BJ (cell line): ENCODE measurements around the gene GPR62. TPM values are rescaled to one million over a fixed set of nuclear protein-coding genes. Genes with fewer than 3 reads are reported as not detected.

Source experiments
- CTCF ChIA-PET: fragments of 350-600 bp; formaldehyde crosslinking; extraction: SDS; loops from one replicate; lab custom pipeline; 2021; ENCODE audit warnings: antibody characterized with exemption, inconsistent platforms; lab: Yijun Ruan, JAX
- POLR2A ChIA-PET: fragments of 300-600 bp; sonication (Branson Sonifier 250); formaldehyde crosslinking; extraction: SDS; loops from one replicate; lab custom pipeline; 2021; ENCODE audit warnings: antibody characterized with exemption; lab: Charles Lee
- DNase-seq: peaks from one replicate; pipeline ENCODE4 v3.0.0-alpha.2; 2011; ENCODE audit warnings: low read depth
- H3K27me3 ChIP-seq: 2 replicates; pipeline ENCODE4 v1.6.0; 2011; ENCODE audit warnings: low read length; ENCODE audit not compliant: control insufficient read depth, insufficient read depth
- H3K36me3 ChIP-seq: 2 replicates; pipeline ENCODE4 v1.5.1; 2011; ENCODE audit warnings: low read length; ENCODE audit not compliant: control insufficient read depth, insufficient read depth
- H3K4me3 ChIP-seq: 2 replicates; pipeline ENCODE4 v1.5.1; 2011; ENCODE audit warnings: low read depth, mild to moderate bottlenecking, control low read depth, low read length
- polyA plus RNA-seq: library from polyadenylated mRNA; depleted of rRNA; stranded (reverse); fragments of >200 nt; gene quantifications from 2 replicates; pipeline ENCODE4 v1.2.3, GENCODE V29; 2011
- TF ChIP-seq, protein P1 (sequence below): IDR thresholded peaks from 2 replicates; pipeline ENCODE4 v1.5.1; 2011; ENCODE audit warnings: low read depth, mild to moderate bottlenecking, control low read depth, inconsistent platforms, low read length, moderate library complexity; ENCODE audit not compliant: insufficient read depth

GPR62 gene
- polyA plus RNA-seq, 1 experiment = not detected

DNA sequence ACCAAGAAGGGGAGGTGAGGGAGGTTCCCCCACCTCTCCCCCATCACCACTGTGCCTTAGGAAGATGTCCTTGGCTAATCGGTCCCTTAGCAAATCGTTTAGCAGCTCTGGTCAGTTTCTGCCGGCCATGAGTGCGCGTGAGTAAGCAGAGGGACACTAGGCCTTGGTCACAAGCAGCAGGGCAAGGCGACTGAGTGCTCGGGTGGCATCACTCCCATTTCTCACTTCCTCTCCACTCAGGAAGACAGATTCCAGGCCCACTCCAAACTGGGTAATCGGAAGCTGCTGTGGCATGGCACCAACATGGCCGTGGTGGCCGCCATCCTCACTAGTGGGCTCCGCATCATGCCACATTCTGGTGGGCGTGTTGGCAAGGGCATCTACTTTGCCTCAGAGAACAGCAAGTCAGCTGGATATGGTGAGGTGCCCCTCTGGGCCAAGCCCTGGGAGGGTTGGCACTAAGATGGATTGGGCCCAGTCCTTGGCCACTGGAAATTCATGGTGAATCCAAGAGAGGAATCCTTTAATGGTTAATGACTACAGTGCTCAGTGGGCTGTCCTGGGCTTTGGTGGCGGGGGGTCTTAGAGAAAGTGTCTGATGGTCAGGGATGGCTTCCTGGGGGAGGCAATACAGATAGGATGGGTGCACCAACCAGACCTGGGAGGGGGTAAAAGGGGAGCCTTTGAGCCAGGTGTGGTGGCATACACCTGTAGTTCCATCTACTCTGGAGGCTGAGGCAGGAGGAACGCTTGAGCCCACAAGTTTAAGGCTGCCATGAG, 9.1 kb upstream of the GPR62 start:
- Histone ChIP-seq H3K27me3 (no peaks in the 10 kb centered on the region), H3K4me3 (no peak overlapping the region), H3K36me3 (peaks cover 7% of the 10 kb centered on the region; the same call in 1 of the 2 replicates)
- TF ChIP-seq, protein P1, sequence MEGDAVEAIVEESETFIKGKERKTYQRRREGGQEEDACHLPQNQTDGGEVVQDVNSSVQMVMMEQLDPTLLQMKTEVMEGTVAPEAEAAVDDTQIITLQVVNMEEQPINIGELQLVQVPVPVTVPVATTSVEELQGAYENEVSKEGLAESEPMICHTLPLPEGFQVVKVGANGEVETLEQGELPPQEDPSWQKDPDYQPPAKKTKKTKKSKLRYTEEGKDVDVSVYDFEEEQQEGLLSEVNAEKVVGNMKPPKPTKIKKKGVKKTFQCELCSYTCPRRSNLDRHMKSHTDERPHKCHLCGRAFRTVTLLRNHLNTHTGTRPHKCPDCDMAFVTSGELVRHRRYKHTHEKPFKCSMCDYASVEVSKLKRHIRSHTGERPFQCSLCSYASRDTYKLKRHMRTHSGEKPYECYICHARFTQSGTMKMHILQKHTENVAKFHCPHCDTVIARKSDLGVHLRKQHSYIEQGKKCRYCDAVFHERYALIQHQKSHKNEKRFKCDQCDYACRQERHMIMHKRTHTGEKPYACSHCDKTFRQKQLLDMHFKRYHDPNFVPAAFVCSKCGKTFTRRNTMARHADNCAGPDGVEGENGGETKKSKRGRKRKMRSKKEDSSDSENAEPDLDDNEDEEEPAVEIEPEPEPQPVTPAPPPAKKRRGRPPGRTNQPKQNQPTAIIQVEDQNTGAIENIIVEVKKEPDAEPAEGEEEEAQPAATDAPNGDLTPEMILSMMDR = no peak
- DNase-seq = no peak
- CTCF ChIA-PET = interaction anchor here (0.7 to 5.2 kb wide), 5 partner anchors 7 to 50 kb away, joined by 3 to 42 read pairs (median 6); partner anchors contain the start of genes ABHD14A, ABHD14B and GPR62
- POLR2A ChIA-PET = interaction anchor here (0.5 kb wide), 1 partner anchor 332 kb away, joined by 4 read pairs; no protein-coding TSS in a partner anchor

DNA sequence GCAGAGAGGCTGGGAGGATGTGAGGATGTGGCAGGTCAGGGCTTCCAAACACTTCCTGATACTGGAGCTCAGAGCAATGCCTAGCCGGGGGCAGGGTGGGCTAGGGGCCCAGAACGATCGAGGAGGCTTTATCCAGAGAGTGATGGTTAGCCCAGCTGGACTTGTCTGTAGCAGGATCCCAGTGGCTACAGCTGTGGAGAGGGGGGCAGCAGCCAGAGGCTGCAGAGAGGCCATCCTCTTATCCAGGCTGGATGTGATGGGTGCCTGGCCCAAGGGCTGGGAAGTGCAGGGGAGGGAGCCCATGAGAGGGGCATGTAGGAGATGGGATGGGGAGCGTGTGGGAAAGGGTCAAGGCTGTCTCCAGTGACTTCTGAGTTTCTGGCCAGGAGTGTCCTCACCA, 8.4 kb upstream of the GPR62 start:
- H3K4me3 ChIP-seq = no peak overlapping the region
- DNase-seq = no peak
- no peaks in the 10 kb centered on the region for H3K27me3 ChIP-seq
- TF ChIP-seq, protein P1 = no peak
- POLR2A ChIA-PET = interaction anchor here (0.5 kb wide), 1 partner anchor 331 kb away, joined by 4 read pairs; no protein-coding TSS in a partner anchor
- H3K36me3 ChIP-seq = peaks cover 7% of the 10 kb centered on the region; the same call in 1 of the 2 replicates
- CTCF ChIA-PET = interaction anchor here (0.7 to 4.2 kb wide), 3 partner anchors 27 to 49 kb away, joined by 3 to 32 read pairs (median 4); partner anchors contain the start of genes ABHD14A and ABHD14B

GRCh38 chr3:51947215-51947900, 7.8 kb upstream of the GPR62 start:
- POLR2A ChIA-PET = no interaction called here
- CTCF ChIA-PET = interaction anchor here (4.2 kb wide), 1 partner anchor 27 kb away, joined by 32 read pairs; the partner anchor contains the start of genes ABHD14A and ABHD14B

GRCh38 chr3:51948016-51948580, 7.1 kb upstream of the GPR62 start:
- H3K4me3 ChIP-seq = no peak overlapping the region
- peaks cover 7% of the 10 kb centered on the region; the same call in 1 of the 2 replicates for H3K36me3 ChIP-seq
- ChIA-PET CTCF (no interaction called here), POLR2A (no interaction called here)
- no peaks in the 10 kb centered on the region for H3K27me3 ChIP-seq
- DNase-seq = no peak
- TF ChIP-seq, protein P1 = no peak

More at GRCh38 chr3:51947215-51947900, 7.8 kb upstream of the GPR62 start:
- Histone ChIP-seq H3K27me3 (no peaks in the 10 kb centered on the region), H3K4me3 (no peak overlapping the region), H3K36me3 (peaks cover 7% of the 10 kb centered on the region; the same call in 1 of the 2 replicates)
- TF ChIP-seq, protein P1 = no peak
- no peak for DNase-seq

GRCh38 chr3:51949121-51949520, 6.1 kb upstream of the GPR62 start:
- POLR2A ChIA-PET = no interaction called here
- H3K4me3 ChIP-seq = no peak overlapping the region
- peaks cover 7% of the 10 kb centered on the region; the same call in 1 of the 2 replicates for H3K36me3 ChIP-seq
- TF ChIP-seq, protein P1 = no peak
- no peak for DNase-seq
- CTCF ChIA-PET = no interaction called here
- H3K27me3 ChIP-seq = no peaks in the 10 kb centered on the region
